GM19463 (cell line): Measurements from ENCODE around the gene COMMD9.

Experiments
- ATAC-seq: cut with Tn5 transposase; IDR thresholded peaks from one replicate; pipeline ENCODE4 v1.9.1; 2021; ENCODE audit warnings: mild to moderate bottlenecking, moderate library complexity; ENCODE audit not compliant: unreplicated experiment

Gene COMMD9

DNA sequence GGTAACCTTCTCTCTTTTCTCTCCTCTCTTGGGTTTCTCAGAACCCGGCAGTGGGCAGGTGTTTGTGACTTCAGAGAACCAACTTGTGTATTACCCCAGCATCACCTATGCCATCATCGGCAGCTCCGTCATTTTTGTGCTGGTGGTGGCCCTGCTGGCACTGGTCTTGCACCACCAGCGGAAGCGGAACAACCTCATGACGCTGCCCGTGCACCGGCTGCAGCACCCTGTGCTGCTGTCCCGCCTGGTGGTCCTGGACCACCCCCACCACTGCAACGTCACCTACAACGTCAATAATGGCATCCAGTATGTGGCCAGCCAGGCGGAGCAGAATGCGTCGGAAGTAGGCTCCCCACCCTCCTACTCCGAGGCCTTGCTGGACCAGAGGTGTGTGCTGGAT, 62.2 kb downstream of the COMMD9 start:
- no peak for ATAC-seq

DNA sequence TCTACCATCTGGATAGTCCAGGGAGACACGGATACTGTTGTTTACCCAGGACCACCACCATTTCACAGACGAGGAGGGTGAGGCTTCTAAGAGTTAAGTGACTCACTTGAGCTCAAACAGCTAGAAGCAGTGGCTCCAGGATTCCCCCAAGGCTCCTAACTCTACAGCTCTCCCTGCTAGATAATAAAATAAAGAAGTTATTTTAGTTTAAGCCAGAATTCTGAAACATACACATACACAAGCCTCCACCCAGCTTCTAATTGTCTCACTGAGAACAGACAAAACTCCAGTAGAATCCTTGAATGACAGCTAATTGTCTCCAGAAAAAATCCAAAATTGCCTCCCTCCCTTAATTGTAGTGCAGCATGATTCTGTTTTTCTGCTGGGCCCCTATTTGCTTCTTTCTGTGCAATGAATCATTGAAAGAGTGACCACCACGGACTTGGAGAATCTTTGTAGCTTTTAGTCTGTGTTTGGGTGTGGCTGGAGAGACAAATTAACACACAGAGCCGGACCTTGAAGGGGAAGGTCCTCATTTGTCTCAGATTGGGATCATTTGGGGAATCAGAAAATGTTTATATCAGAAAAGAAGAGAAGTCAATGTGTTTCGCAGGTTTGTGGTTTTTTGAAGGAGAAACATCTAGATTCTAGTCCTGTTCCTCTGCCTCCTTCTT, 64.9 kb downstream of the COMMD9 start:
- ATAC-seq = no peak

DNA sequence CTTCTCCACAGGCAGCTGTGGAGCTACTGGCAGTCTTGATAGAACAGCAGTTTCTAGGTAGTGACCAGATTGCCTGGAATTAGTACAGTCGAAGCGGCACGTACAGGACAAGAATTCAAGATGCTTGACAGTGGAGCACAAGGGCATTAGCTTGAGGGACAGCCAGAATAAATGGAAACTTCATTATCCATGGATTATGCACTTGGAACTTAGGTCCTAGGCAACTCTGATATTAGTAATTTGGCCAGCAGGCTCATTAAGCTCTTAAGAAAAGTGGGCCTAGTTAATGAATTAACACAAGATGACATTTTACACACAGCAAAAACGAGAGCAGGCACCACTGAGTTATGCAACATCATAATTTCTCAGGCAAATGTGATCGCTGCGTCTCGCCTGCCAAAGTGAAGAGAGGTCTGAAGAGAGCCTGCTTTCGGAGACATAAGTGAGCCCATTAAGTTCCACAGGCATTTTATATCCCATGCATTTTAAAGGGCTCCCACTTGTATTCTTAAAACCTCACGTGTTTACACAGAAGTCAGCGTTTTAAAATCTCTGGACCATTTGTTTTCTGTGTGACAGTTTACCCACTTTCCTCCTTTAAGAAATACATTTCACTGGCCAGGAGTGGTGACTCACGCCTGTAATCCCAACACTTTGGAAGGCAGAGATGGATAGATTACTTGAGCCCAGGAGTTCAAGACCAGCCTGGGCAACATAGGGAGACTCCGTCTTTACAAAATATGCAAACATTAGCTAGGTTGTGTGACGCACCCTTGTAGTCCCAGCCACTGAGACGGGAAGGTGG, 66.2 kb downstream of the COMMD9 start:
- ATAC-seq = no peak
